Gastroesophageal sphincter (tissue), 3 donors: ENCODE results near the gene SPTLC1.
"Not testable (repeated sequence)": the region's sequence is repeated elsewhere in the genome, so short reads cannot be mapped to it uniquely, and the experiment has no call there.

Source experiments
- POLR2AphosphoS5 ChIP-seq: sonication (generic); formaldehyde crosslinking; IDR thresholded peaks from one replicate; pipeline ENCODE4 v1.6.1; 2017; ENCODE audit warnings: antibody characterized with exemption
- TF ChIP-seq, protein P1 (sequence below), 4 experiments: fragments of 200-600 bp in 2 of 4; fragments of 450-650 bp in 2 of 4; sonication (generic) in 1 of 4; IDR thresholded peaks; one replicate each; pipeline ENCODE4 v1.5.1; 2017 to 2019; ENCODE audit warnings: antibody characterized with exemption in 4 of 4, mild to moderate bottlenecking in 2 of 4, moderate library complexity in 2 of 4

DNA sequence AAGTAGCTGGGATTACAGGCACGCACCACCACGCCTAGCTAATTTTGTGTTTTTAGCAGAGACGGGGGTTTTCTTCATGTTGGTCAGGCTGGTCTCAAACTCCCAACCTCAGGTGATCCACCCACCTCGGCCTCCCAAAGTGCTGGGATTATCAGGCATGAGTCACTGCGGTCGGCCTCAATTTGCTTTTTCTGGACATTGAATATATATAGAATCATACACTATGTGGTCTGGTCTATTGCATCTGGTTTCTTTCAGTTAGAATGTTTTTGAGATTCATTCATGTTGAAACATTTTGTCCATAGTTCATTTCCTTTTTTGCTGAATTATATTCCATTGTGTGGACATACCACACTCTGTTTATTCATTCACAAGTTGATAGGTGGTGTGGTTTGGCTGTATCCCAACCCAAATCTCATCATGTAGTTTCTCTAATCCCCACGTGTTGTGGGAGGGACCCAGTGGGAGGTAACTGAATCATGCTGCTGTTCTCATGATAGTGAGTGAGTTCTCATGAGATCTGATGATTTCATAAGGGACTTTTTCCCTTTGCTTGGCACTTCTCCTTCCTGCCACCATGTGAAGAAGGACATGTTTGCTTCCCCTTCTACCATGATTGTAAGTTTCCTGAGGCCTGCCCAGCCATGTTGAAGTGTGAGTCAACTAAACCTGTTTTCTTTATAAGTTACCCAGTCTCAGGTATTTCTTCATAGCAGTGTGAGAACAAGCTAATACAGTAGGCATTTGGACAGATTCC is 93.2 kb downstream of the SPTLC1 start:
- TF ChIP-seq, protein P1, sequence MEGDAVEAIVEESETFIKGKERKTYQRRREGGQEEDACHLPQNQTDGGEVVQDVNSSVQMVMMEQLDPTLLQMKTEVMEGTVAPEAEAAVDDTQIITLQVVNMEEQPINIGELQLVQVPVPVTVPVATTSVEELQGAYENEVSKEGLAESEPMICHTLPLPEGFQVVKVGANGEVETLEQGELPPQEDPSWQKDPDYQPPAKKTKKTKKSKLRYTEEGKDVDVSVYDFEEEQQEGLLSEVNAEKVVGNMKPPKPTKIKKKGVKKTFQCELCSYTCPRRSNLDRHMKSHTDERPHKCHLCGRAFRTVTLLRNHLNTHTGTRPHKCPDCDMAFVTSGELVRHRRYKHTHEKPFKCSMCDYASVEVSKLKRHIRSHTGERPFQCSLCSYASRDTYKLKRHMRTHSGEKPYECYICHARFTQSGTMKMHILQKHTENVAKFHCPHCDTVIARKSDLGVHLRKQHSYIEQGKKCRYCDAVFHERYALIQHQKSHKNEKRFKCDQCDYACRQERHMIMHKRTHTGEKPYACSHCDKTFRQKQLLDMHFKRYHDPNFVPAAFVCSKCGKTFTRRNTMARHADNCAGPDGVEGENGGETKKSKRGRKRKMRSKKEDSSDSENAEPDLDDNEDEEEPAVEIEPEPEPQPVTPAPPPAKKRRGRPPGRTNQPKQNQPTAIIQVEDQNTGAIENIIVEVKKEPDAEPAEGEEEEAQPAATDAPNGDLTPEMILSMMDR (IDR thresholded peaks at IDR 0.05): not testable (repeated sequence)
- not testable (repeated sequence) for TF ChIP-seq POLR2AphosphoS5
